Bronchial epithelial cell (primary cell): ENCODE results near the gene CHCHD6. TPM values are rescaled to one million over a fixed set of nuclear protein-coding genes. Genes with fewer than 3 reads are reported as not detected.

Source experiments
- DNase-seq: peaks from one replicate; pipeline ENCODE4 v3.0.0-alpha.2; 2010; ENCODE audit warnings: low read depth
- FAIRE-seq: peaks from 2 replicates; lab custom pipeline; 2011; peaks lifted over from hg19 to GRCh38; lab: Jason Lieb, UNC
- H3K27me3 ChIP-seq: 2 replicates; pipeline ENCODE4 v1.5.1; 2011; ENCODE audit warnings: low read length; ENCODE audit not compliant: control insufficient read depth, insufficient read depth
- H3K36me3 ChIP-seq: 2 replicates; pipeline ENCODE4 v1.5.1; 2011; ENCODE audit warnings: low read length; ENCODE audit not compliant: control insufficient read depth, insufficient read depth
- H3K4me3 ChIP-seq: 2 replicates; pipeline ENCODE4 v1.5.1; 2011; ENCODE audit warnings: mild to moderate bottlenecking, low read depth, low read length, control low read depth
- total RNA-seq: library from RNA; depleted of rRNA; stranded (reverse); fragments of >200 nt; gene quantifications from 2 replicates; pipeline ENCODE4 v1.2.1, GENCODE V29; 2014
- TF ChIP-seq, protein P1 (sequence below): IDR thresholded peaks from 2 replicates; pipeline ENCODE4 v1.5.1; 2011; ENCODE audit warnings: mild to moderate bottlenecking, moderate library complexity, low read length, control low read depth, inconsistent platforms; ENCODE audit not compliant: insufficient read depth, severe bottlenecking

The CHCHD6 gene
- total RNA-seq, 1 donor from 2014 or later = 25.5 TPM

DNA sequence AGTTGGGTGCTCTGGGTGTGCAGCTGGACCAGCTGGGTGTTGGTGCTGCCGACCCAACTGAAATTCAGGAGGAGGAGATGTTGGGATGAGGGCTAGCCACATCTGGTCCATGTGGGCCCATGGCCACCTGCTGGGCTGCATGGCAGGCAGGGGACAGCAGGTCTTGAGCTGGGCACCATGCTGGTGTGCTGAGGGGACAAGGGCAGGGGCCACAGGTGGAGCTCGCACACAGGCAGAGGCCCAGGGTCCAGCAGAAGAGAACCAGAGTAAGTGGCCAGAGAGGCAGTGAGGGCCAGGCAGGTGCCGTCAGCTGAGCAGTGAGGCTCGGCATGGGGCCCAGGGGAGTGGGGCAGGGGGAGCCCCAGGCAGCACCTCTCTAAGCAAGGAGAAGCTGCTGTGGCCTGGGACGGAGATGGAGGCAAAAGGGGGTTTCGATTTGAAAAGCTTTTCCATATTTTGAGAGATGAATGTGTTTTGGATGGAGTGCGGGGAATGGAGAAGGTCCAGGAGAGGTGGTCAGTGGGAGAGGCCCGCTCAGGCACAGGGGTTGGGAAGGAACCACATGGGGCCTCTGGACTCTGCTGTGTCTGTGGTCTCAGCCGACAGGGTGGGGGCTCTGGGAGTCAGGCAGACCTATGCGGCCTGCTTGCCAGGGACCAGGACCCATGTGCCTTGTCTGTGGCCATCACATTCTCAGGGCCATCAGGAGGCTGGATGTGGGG, 248.4 kb downstream of the CHCHD6 start:
- DNase-seq = no peak
- TF ChIP-seq, protein P1, sequence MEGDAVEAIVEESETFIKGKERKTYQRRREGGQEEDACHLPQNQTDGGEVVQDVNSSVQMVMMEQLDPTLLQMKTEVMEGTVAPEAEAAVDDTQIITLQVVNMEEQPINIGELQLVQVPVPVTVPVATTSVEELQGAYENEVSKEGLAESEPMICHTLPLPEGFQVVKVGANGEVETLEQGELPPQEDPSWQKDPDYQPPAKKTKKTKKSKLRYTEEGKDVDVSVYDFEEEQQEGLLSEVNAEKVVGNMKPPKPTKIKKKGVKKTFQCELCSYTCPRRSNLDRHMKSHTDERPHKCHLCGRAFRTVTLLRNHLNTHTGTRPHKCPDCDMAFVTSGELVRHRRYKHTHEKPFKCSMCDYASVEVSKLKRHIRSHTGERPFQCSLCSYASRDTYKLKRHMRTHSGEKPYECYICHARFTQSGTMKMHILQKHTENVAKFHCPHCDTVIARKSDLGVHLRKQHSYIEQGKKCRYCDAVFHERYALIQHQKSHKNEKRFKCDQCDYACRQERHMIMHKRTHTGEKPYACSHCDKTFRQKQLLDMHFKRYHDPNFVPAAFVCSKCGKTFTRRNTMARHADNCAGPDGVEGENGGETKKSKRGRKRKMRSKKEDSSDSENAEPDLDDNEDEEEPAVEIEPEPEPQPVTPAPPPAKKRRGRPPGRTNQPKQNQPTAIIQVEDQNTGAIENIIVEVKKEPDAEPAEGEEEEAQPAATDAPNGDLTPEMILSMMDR = no peak

GRCh38 chr3:126952983-126953660, 249.1 kb downstream of the CHCHD6 start:
- H3K27me3 ChIP-seq = no peaks in the 10 kb centered on the region
- DNase-seq = no peak
- TF ChIP-seq, protein P1 = no peak
- FAIRE-seq = peak; percentile 68
- H3K36me3 ChIP-seq = no peaks in the 10 kb centered on the region
- no peak overlapping the region for H3K4me3 ChIP-seq

More for the DNA sequence above, 248.4 kb downstream of the CHCHD6 start:
- no peaks in the 10 kb centered on the region for H3K36me3 ChIP-seq
- no peak overlapping the region for H3K4me3 ChIP-seq
- H3K27me3 ChIP-seq = no peaks in the 10 kb centered on the region
- no peak for FAIRE-seq

- DNase-seq (peak; percentile 58), FAIRE-seq (no peak)
- TF ChIP-seq, protein P1 = no peak
- no peak overlapping the region for H3K4me3 ChIP-seq
- no peaks in the 10 kb centered on the region for H3K36me3 ChIP-seq
- H3K27me3 ChIP-seq = no peaks in the 10 kb centered on the region
Measured at GRCh38 chr3:126954141-126954842, 250.3 kb downstream of the CHCHD6 start.

- H3K36me3 ChIP-seq = no peaks in the 10 kb centered on the region
- TF ChIP-seq, protein P1 = no peak
- no peak for DNase-seq
- no peak for FAIRE-seq
- no peak overlapping the region for H3K4me3 ChIP-seq
- H3K27me3 ChIP-seq = no peaks in the 10 kb centered on the region
Measured at GRCh38 chr3:126955004-126955790, 251.2 kb downstream of the CHCHD6 start.

DNA sequence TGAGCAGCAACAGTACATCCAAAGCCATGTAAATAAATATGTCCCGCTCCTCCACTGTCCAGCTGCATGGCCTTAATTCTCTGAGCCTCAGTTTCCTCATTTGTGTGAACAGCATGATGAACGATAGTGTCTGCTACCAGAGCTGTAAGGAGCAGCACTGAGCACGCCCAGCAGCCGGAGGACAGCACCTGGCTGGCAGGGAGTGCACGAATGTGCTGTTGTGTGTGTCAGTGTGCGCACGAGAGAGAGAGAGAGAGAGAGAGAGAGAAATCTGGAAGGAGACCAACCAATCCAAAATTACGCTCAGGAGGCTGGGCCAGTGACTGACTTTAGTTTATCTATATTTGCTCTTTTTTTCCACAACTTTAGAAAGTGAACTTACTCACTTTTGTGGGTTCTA, 252.3 kb downstream of the CHCHD6 start:
- Histone ChIP-seq H3K36me3 (no peaks in the 10 kb centered on the region), H3K4me3 (no peak overlapping the region), H3K27me3 (no peaks in the 10 kb centered on the region)
- peak; percentile 64 for DNase-seq
- FAIRE-seq = peak; percentile 92
- TF ChIP-seq, protein P1 = peak; percentile 3
